CD4-positive, CD25-positive, alpha-beta regulatory T cell (primary cell): ENCODE measurements around the gene HSPA12A. TPM values are rescaled to one million over a fixed set of nuclear protein-coding genes. Genes with fewer than 3 reads are reported as not detected.

ENCODE experiments used
- ATAC-seq, 2 donors: fragments of 150-1000 bp; cut with Tn5 transposase; one replicate each; pipeline ENCODE4 v1.10.0; 2021; ENCODE audit warnings: low read depth in 2 of 2, moderate number of reproducible peaks in 2 of 2, moderate library complexity in 1 of 2
- DNase-seq, 3 donors: peaks; one replicate each; pipeline versions ENCODE4 v3.0.0 to v3.0.0-alpha.2; 2012 to 2022; ENCODE audit warnings: mixed read lengths in 1 of 3
- H3K27ac ChIP-seq: one replicate; pipeline ENCODE4 v1.7.0; 2013; ENCODE audit warnings: mild to moderate bottlenecking, low read length; ENCODE audit not compliant: insufficient read depth, poor library complexity, severe bottlenecking
- H3K27me3 ChIP-seq: one replicate; pipeline ENCODE4 v1.7.0; 2013; ENCODE audit warnings: low read length; ENCODE audit not compliant: control insufficient read depth, insufficient read depth
- H3K36me3 ChIP-seq: one replicate; pipeline ENCODE4 v1.7.0; 2013; ENCODE audit warnings: mild to moderate bottlenecking, low read length, moderate library complexity; ENCODE audit not compliant: control insufficient read depth, insufficient read depth
- H3K4me1 ChIP-seq: 2 replicates; pipeline ENCODE4 v1.7.0; 2013; ENCODE audit warnings: mild to moderate bottlenecking, low read length; ENCODE audit not compliant: insufficient read depth, control insufficient read depth, poor library complexity, severe bottlenecking
- H3K4me3 ChIP-seq: one replicate; pipeline ENCODE4 v1.7.0; 2013; ENCODE audit warnings: low read depth, mild to moderate bottlenecking, low read length, moderate library complexity
- H3K9me3 ChIP-seq, 2 experiments: 1 replicate in 1 of 2; 2 replicates in 1 of 2; pipeline ENCODE4 v1.7.0; 2013; ENCODE audit warnings: low read length in 2 of 2, mild to moderate bottlenecking in 1 of 2, moderate library complexity in 1 of 2; ENCODE audit not compliant: control insufficient read depth in 2 of 2
- H3K27ac Mint-ChIP-seq, 3 donors: one replicate each; pipeline ENCODE4 v1.8.0; 2020 to 2022; ENCODE audit warnings: mild to moderate bottlenecking in 3 of 3, mixed read lengths in 3 of 3, moderate library complexity in 2 of 3
- H3K27me3 Mint-ChIP-seq: one replicate; pipeline ENCODE4 v1.8.0; 2022; ENCODE audit warnings: mild to moderate bottlenecking, mixed read lengths
- H3K36me3 Mint-ChIP-seq: one replicate; pipeline ENCODE4 v1.8.0; 2020; ENCODE audit warnings: mixed read lengths
- H3K4me1 Mint-ChIP-seq, 4 donors: one replicate each; pipeline ENCODE4 v1.8.0; 2020 to 2022; ENCODE audit warnings: mixed read lengths in 4 of 4, mild to moderate bottlenecking in 1 of 4
- H3K4me3 Mint-ChIP-seq, 4 donors: one replicate each; pipeline ENCODE4 v1.8.0; 2020 to 2022; ENCODE audit warnings: mild to moderate bottlenecking in 4 of 4, mixed read lengths in 4 of 4, moderate library complexity in 3 of 4
- H3K9me3 Mint-ChIP-seq, 7 donors: one replicate each; pipeline ENCODE4 v1.8.0; 2020 to 2022; ENCODE audit warnings: mixed read lengths in 7 of 7, mild to moderate bottlenecking in 3 of 7, moderate library complexity in 2 of 7
- polyA plus RNA-seq, 4 donors: library from polyadenylated mRNA; unstranded; fragments of 300-500 nt; fragmentation: Illumina TruSeq; gene quantifications; one replicate each; pipeline ENCODE4 v1.2.3, GENCODE V29; 2021
- total RNA-seq: library from RNA; stranded (reverse); gene quantifications from one replicate; pipeline ENCODE4 v1.2.3, GENCODE V29; 2022

The HSPA12A gene
- total and polyA plus RNA-seq, 5 donors from 2014 or later, result 0.72 to 2.1 (median 0.81) TPM

GRCh38 chr10:116636976-116637375 is 105.4 kb downstream of the HSPA12A start:
- Mint-ChIP-seq H3K4me3 (no peak overlapping the region), H3K27ac (no peak overlapping the region), H3K36me3 (no peaks in the 10 kb centered on the region), H3K9me3 (peaks cover 0 to 6% (median 2%) of the 10 kb centered on the region in 7 donors), H3K4me1 (no peaks in the 10 kb centered on the region), H3K27me3 (no peaks in the 10 kb centered on the region)
- H3K4me1 ChIP-seq, result no peaks in the 10 kb centered on the region
- H3K9me3 ChIP-seq, result no peaks in the 10 kb centered on the region
- no peak overlapping the region for H3K27ac ChIP-seq
- H3K36me3 ChIP-seq, result no peaks in the 10 kb centered on the region
- DNase-seq (no peak), ATAC-seq (no peak)
- no peaks in the 10 kb centered on the region for H3K27me3 ChIP-seq
- H3K4me3 ChIP-seq, result no peak overlapping the region

DNA sequence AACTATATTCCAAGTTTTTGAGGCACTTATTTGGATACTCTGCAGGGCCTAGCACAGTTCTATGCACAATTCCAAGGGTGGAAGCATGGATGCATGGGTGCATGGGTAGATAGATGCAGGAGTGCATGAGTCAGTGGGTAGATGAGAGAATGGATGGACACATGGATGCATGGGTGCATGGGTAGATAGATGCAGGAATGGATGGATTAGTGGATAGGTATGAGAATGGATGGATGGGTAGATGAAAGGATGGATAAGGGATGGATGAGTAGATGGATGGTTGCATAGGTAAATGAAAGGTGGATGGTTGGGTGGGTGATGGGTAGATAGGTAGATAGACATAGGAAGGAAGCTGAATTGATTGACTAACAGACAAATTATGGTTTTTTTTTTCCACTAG is 106.0 kb downstream of the HSPA12A start:
- Mint-ChIP-seq H3K27me3 (no peaks in the 10 kb centered on the region), H3K9me3 (peaks cover 0 to 6% (median 2%) of the 10 kb centered on the region in 7 donors), H3K27ac (no peak overlapping the region), H3K4me1 (no peaks in the 10 kb centered on the region), H3K4me3 (no peak overlapping the region), H3K36me3 (no peaks in the 10 kb centered on the region)
- Histone ChIP-seq H3K9me3 (no peaks in the 10 kb centered on the region), H3K27me3 (no peaks in the 10 kb centered on the region), H3K27ac (no peak overlapping the region), H3K4me1 (no peaks in the 10 kb centered on the region), H3K4me3 (no peak overlapping the region), H3K36me3 (no peaks in the 10 kb centered on the region)
- ATAC-seq, result no peak
- no peak for DNase-seq

- Histone ChIP-seq H3K9me3 (no peaks in the 10 kb centered on the region), H3K27ac (no peak overlapping the region), H3K27me3 (no peaks in the 10 kb centered on the region), H3K36me3 (no peaks in the 10 kb centered on the region), H3K4me3 (no peak overlapping the region), H3K4me1 (no peaks in the 10 kb centered on the region)
- ATAC-seq, result no peak
- no peaks in the 10 kb centered on the region for H3K27me3 Mint-ChIP-seq
- H3K27ac Mint-ChIP-seq, result no peak overlapping the region
- H3K36me3 Mint-ChIP-seq, result no peaks in the 10 kb centered on the region
- no peak overlapping the region for H3K4me3 Mint-ChIP-seq
- peaks cover 0 to 4% (median 0%) of the 10 kb centered on the region in 7 donors for H3K9me3 Mint-ChIP-seq
- H3K4me1 Mint-ChIP-seq, result no peaks in the 10 kb centered on the region
- no peak for DNase-seq
Observed at GRCh38 chr10:116634126-116634975, 108.0 kb downstream of the HSPA12A start.

DNA sequence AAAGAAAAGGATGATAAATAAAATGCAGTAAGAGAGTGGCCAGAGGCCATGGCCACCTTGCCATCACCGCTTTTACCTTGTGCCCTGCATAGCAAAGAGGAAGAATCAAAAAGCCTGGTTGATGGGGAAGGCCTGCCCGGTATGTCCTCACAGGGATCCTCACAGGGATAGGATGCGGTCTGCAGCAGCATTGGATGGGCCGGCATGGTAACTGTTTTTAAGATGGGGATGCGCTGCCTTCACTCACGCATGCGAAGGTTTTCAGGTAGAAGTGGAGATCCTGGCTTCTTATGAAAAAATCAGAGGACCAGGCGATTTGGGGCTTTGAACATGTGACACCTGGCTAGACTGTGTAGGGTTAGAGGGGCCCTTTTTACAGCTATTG is 109.2 kb downstream of the HSPA12A start:
- no peak overlapping the region for H3K27ac ChIP-seq
- H3K9me3 ChIP-seq, result no peaks in the 10 kb centered on the region
- H3K27me3 ChIP-seq, result no peaks in the 10 kb centered on the region
- DNase-seq (no peak), ATAC-seq (no peak)
- no peak overlapping the region for H3K4me3 Mint-ChIP-seq
- peaks cover 0 to 4% (median 0%) of the 10 kb centered on the region in 7 donors for H3K9me3 Mint-ChIP-seq
- no peaks in the 10 kb centered on the region for H3K27me3 Mint-ChIP-seq
- no peaks in the 10 kb centered on the region for H3K4me1 Mint-ChIP-seq
- no peaks in the 10 kb centered on the region for H3K36me3 ChIP-seq
- no peak overlapping the region for H3K4me3 ChIP-seq
- H3K4me1 ChIP-seq, result no peaks in the 10 kb centered on the region
- H3K27ac Mint-ChIP-seq, result no peak overlapping the region
- H3K36me3 Mint-ChIP-seq, result no peaks in the 10 kb centered on the region

DNA sequence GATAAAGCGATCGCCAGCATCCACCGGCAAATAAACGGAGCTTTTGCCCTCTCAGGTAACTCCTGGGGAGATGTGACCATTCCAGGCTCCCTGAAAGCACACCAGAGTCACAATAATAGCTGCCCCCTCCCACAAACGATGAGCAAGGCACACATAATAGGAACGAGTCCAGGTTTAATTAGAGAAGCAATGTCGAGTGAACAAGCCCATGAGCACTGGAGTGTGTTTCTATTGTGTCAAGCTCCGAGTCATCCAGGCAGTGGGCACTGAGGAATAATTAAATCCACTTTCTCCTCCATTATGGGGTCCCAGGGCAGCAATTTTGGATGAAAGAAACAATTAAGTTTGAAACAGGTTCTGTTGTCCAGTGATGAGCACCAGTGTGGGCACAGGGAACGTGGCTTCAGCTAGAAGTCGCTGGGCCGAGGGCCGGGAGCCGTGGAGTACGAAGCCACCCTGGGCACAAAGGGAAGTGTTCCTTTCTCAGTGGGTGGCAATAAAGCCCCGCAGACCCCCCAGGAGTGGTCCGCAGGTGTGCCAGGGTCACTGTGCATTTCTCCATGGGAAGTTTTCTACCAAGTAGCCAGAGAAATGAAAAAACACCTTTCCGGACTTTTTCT is 109.7 kb downstream of the HSPA12A start:
- H3K4me3 ChIP-seq, result no peak overlapping the region
- Mint-ChIP-seq H3K9me3 (peaks cover 0 to 4% (median 0%) of the 10 kb centered on the region in 7 donors), H3K36me3 (no peaks in the 10 kb centered on the region), H3K4me3 (no peak overlapping the region), H3K27ac (no peak overlapping the region), H3K4me1 (no peaks in the 10 kb centered on the region), H3K27me3 (no peaks in the 10 kb centered on the region)
- H3K27ac ChIP-seq, result no peak overlapping the region
- ATAC-seq, result no peak
- H3K4me1 ChIP-seq, result no peaks in the 10 kb centered on the region
- no peak for DNase-seq
- no peaks in the 10 kb centered on the region for H3K27me3 ChIP-seq
- H3K36me3 ChIP-seq, result no peaks in the 10 kb centered on the region
- no peaks in the 10 kb centered on the region for H3K9me3 ChIP-seq

- no peaks in the 10 kb centered on the region for H3K36me3 Mint-ChIP-seq
- no peak for DNase-seq
- H3K36me3 ChIP-seq, result no peaks in the 10 kb centered on the region
- no peaks in the 10 kb centered on the region for H3K4me1 ChIP-seq
- H3K27ac ChIP-seq, result no peak overlapping the region
- H3K27me3 Mint-ChIP-seq, result no peaks in the 10 kb centered on the region
- no peaks in the 10 kb centered on the region for H3K9me3 ChIP-seq
- H3K9me3 Mint-ChIP-seq, result peaks cover 0 to 4% (median 0%) of the 10 kb centered on the region in 7 donors
- H3K27ac Mint-ChIP-seq, result no peak overlapping the region
- no peak overlapping the region for H3K4me3 Mint-ChIP-seq
- ATAC-seq, result no peak
- H3K4me1 Mint-ChIP-seq, result no peaks in the 10 kb centered on the region
- no peaks in the 10 kb centered on the region for H3K27me3 ChIP-seq
- H3K4me3 ChIP-seq, result no peak overlapping the region
Observed at GRCh38 chr10:116631871-116632295, 110.5 kb downstream of the HSPA12A start.

- Histone ChIP-seq H3K4me1 (no peaks in the 10 kb centered on the region), H3K27ac (no peak overlapping the region), H3K27me3 (no peaks in the 10 kb centered on the region), H3K4me3 (no peak overlapping the region), H3K9me3 (no peaks in the 10 kb centered on the region), H3K36me3 (no peaks in the 10 kb centered on the region)
- no peaks in the 10 kb centered on the region for H3K36me3 Mint-ChIP-seq
- no peak overlapping the region for H3K4me3 Mint-ChIP-seq
- no peaks in the 10 kb centered on the region for H3K4me1 Mint-ChIP-seq
- DNase-seq (no peak), ATAC-seq (no peak)
- no peak overlapping the region for H3K27ac Mint-ChIP-seq
- H3K9me3 Mint-ChIP-seq, result peaks cover 0 to 4% (median 0%) of the 10 kb centered on the region in 7 donors
- H3K27me3 Mint-ChIP-seq, result peaks cover 4% of the 10 kb centered on the region
Observed at GRCh38 chr10:116630020-116630419, 112.3 kb downstream of the HSPA12A start.
